Liver (tissue), 9 donors: Measurements from ENCODE around the gene NKD2. TPM values are rescaled to one million over a fixed set of nuclear protein-coding genes. Genes with fewer than 3 reads are reported as not detected.
A peak's percentile ranks its signal among the peaks of the same experiment; 100 is the strongest.

ENCODE experiments used
- DNase-seq: peaks from one replicate; pipeline ENCODE4 v3.0.0-alpha.2; 2017; ENCODE audit warnings: low spot score
- H3K27ac ChIP-seq, 2 donors: one replicate each; pipeline ENCODE4 v1.7.0; 2013; ENCODE audit warnings: inconsistent platforms in 2 of 2, low read length in 2 of 2, control low read depth in 1 of 2, low read depth in 1 of 2, mild to moderate bottlenecking in 1 of 2
- H3K27me3 ChIP-seq, 4 donors: one replicate each; pipeline versions ENCODE4 v1.6.1 to v1.7.0; 2013; ENCODE audit warnings: low read length in 3 of 4, inconsistent platforms in 1 of 4, mild to moderate bottlenecking in 1 of 4, moderate library complexity in 1 of 4; ENCODE audit not compliant: control insufficient read depth in 4 of 4, insufficient read depth in 4 of 4
- H3K36me3 ChIP-seq, 4 donors: one replicate each; pipeline versions ENCODE4 v1.6.1 to v1.7.0; 2013; ENCODE audit warnings: low read length in 3 of 4, mild to moderate bottlenecking in 3 of 4, low read depth in 1 of 4, moderate library complexity in 1 of 4; ENCODE audit not compliant: control insufficient read depth in 4 of 4, insufficient read depth in 3 of 4
- H3K4me1 ChIP-seq, 4 donors: one replicate each; pipeline versions ENCODE4 v1.6.1 to v1.7.0; 2013; ENCODE audit warnings: low read length in 3 of 4, mild to moderate bottlenecking in 3 of 4, moderate library complexity in 1 of 4; ENCODE audit not compliant: control insufficient read depth in 4 of 4, insufficient read depth in 4 of 4
- H3K4me3 ChIP-seq, 3 donors: one replicate each; pipeline versions ENCODE4 v1.6.1 to v1.7.0; 2013; ENCODE audit warnings: low read length in 3 of 3, control low read depth in 1 of 3, low read depth in 1 of 3, mild to moderate bottlenecking in 1 of 3
- H3K9ac ChIP-seq, 2 donors: one replicate each; pipeline ENCODE4 v1.7.0; 2013; ENCODE audit warnings: low read length in 2 of 2, mild to moderate bottlenecking in 2 of 2, moderate library complexity in 2 of 2, control low read depth in 1 of 2, low read depth in 1 of 2
- H3K9me3 ChIP-seq, 4 donors: one replicate each; pipeline versions ENCODE4 v1.6.1 to v1.7.0; 2013; ENCODE audit warnings: low read length in 3 of 4; ENCODE audit not compliant: control insufficient read depth in 4 of 4
- EGR1 ChIP-seq, 2 donors: IDR thresholded peaks; 2 replicates each; pipeline ENCODE4 v1.6.1; 2016 to 2018; ENCODE audit warnings: antibody characterized with exemption in 2 of 2, low read depth in 2 of 2
- FOXA1 ChIP-seq: IDR thresholded peaks from 2 replicates; pipeline ENCODE4 v1.6.1; 2016; ENCODE audit warnings: antibody characterized with exemption
- HNF4A ChIP-seq, 2 donors: conservative IDR thresholded peaks; 2 replicates each; pipeline ENCODE4 v1.6.1; 2016; ENCODE audit warnings: antibody characterized with exemption in 2 of 2, mild to moderate bottlenecking in 2 of 2
- HNF4G ChIP-seq: IDR thresholded peaks from 2 replicates; pipeline ENCODE4 v1.6.1; 2016; ENCODE audit warnings: antibody characterized with exemption
- JUND ChIP-seq, 2 donors: IDR thresholded peaks; 2 replicates each; pipeline ENCODE4 v1.6.1; 2016; ENCODE audit warnings: antibody characterized with exemption in 2 of 2
- NR2F2 ChIP-seq: IDR thresholded peaks from 2 replicates; pipeline ENCODE4 v1.6.1; 2016; ENCODE audit warnings: antibody characterized with exemption
- RAD21 ChIP-seq, 2 donors: IDR thresholded peaks; 2 replicates each; pipeline ENCODE4 v1.6.1; 2016; ENCODE audit warnings: antibody characterized with exemption in 2 of 2, mild to moderate bottlenecking in 2 of 2
- SP1 ChIP-seq: IDR thresholded peaks from 2 replicates; pipeline ENCODE4 v1.6.1; 2018; ENCODE audit warnings: antibody characterized with exemption, mild to moderate bottlenecking
- TAF1 ChIP-seq: conservative IDR thresholded peaks from 2 replicates; pipeline ENCODE4 v1.6.1; 2016; ENCODE audit warnings: antibody characterized with exemption, mild to moderate bottlenecking
- WGBS: extraction: QIAGEN DNeasy Blood & Tissue Kit; methylation state at CpG from one replicate; pipeline ENCODE4 v1.1.7; 2013; 5-methylcytosine and 5-hydroxymethylcytosine counted together
- polyA plus RNA-seq, 2 donors: library from polyadenylated mRNA; stranded (reverse) in 1 of 2; unstranded in 1 of 2; fragments of 200-250 nt in 1 of 2; fragments of >200 nt in 1 of 2; fragmentation: Nextera tagmentation in 1 of 2; extraction: Ambion mirVana in 1 of 2; gene quantifications; one replicate each; pipeline versions ENCODE4 v1.2.1 to v1.2.3, GENCODE V29; 2013 to 2015
- total RNA-seq, 2 donors: library from RNA; depleted of rRNA; stranded (reverse); fragments of >200 nt; gene quantifications; one replicate each; pipeline ENCODE4 v1.2.3, GENCODE V29; 2014
- TF ChIP-seq, protein P1 (sequence below): IDR thresholded peaks from 2 replicates; pipeline ENCODE4 v1.6.1; 2016; ENCODE audit warnings: antibody characterized with exemption
- TF ChIP-seq, protein P2 (sequence below): IDR thresholded peaks from 2 replicates; pipeline ENCODE4 v1.6.1; 2016; ENCODE audit warnings: antibody characterized with exemption
- TF ChIP-seq, protein P3 (sequence below): fragments of 150-350 bp; IDR thresholded peaks from 2 replicates; pipeline ENCODE4 v1.5.1; 2017; ENCODE audit warnings: improper control_type of control experiment, low read depth, low read length; ENCODE audit not compliant: missing input control
- donor health status: healthy.
- donor health status: healthy.
- donor health status: healthy.
- donor health status: healthy.
- donor health status: healthy.

Gene NKD2
- total and polyA plus RNA-seq, 4 donors: 0.09 to 1.3 (median 0.42) TPM

DNA sequence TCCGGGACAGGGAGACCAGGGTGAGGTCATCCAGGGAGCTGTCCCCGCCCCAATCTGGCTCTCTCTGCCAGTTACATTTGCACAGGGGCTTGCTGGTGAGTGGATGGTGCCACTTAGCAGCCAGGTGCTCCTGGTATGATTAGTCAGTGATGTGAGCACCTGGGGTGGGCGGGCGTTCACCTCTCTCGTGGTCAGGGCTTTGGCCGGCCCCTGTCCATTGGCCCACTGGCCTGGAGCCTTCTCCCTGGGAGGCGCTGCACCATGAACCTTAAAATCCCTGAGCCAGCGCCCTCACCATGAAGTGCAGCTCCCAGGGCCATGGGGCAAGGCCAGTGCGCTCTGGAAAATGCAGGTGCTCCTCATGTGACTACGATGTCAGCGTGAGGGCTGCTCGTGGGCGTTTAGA lies 2.0 kb downstream of the NKD2 start:
- Histone ChIP-seq H3K4me1 (peaks cover 0 to 11% (median 3%) of the 10 kb centered on the region in 4 donors), H3K4me3 (no peak overlapping the region), H3K36me3 (no peaks in the 10 kb centered on the region), H3K9me3 (no peaks in the 10 kb centered on the region), H3K27ac (no peak overlapping the region), H3K27me3 (peaks cover 0 to 4% (median 1%) of the 10 kb centered on the region in 4 donors), H3K9ac (no peak overlapping the region)
- WGBS: 51% methylated on average over 13 of the region's 13 CpGs
- no peak for DNase-seq
- TF ChIP-seq RAD21 (IDR thresholded peaks at IDR 0.05): no peak
- no peak for TF ChIP-seq SP1
- TF ChIP-seq, protein P1, sequence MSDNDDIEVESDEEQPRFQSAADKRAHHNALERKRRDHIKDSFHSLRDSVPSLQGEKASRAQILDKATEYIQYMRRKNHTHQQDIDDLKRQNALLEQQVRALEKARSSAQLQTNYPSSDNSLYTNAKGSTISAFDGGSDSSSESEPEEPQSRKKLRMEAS: no peak
- TF ChIP-seq TAF1: no peak
- TF ChIP-seq, protein P2, sequence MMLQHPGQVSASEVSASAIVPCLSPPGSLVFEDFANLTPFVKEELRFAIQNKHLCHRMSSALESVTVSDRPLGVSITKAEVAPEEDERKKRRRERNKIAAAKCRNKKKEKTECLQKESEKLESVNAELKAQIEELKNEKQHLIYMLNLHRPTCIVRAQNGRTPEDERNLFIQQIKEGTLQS: no peak
- no peak for TF ChIP-seq HNF4G
- peak in 1 of 2 donors; percentile 24 for TF ChIP-seq HNF4A (conservative IDR thresholded peaks at IDR 0.05)
- no peak for TF ChIP-seq NR2F2
- no peak for TF ChIP-seq FOXA1

DNA sequence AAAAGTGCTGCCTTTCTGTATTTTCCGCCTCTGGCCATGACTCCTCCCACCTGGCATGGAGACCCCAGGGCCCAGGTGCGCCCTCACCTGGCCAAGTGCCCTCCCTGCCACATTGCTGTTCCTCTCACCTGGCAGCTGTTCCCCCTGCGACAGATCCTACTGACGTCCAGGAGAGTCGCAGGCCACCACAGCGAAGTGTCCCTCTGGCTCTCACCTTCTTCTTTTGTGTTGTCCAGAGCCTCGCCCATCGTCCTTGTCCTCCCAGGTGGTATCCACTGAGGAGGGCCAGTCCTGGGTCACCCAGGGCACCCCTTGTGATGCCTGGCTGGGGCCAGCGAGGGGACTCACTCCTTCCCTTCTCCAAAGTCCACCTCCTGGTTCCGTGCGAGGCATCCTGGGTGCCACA lies 2.6 kb downstream of the NKD2 start:
- H3K9ac ChIP-seq: no peak overlapping the region
- peaks cover 0 to 15% (median 5%) of the 10 kb centered on the region in 4 donors for H3K4me1 ChIP-seq
- no peaks in the 10 kb centered on the region for H3K36me3 ChIP-seq
- WGBS: 52% methylated on average over 11 of the region's 11 CpGs
- DNase-seq: no peak
- no peak overlapping the region for H3K4me3 ChIP-seq
- no peaks in the 10 kb centered on the region for H3K9me3 ChIP-seq
- H3K27me3 ChIP-seq: peaks cover 0 to 4% (median 1%) of the 10 kb centered on the region in 4 donors
- TF ChIP-seq, protein P3, sequence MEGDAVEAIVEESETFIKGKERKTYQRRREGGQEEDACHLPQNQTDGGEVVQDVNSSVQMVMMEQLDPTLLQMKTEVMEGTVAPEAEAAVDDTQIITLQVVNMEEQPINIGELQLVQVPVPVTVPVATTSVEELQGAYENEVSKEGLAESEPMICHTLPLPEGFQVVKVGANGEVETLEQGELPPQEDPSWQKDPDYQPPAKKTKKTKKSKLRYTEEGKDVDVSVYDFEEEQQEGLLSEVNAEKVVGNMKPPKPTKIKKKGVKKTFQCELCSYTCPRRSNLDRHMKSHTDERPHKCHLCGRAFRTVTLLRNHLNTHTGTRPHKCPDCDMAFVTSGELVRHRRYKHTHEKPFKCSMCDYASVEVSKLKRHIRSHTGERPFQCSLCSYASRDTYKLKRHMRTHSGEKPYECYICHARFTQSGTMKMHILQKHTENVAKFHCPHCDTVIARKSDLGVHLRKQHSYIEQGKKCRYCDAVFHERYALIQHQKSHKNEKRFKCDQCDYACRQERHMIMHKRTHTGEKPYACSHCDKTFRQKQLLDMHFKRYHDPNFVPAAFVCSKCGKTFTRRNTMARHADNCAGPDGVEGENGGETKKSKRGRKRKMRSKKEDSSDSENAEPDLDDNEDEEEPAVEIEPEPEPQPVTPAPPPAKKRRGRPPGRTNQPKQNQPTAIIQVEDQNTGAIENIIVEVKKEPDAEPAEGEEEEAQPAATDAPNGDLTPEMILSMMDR: peak; percentile 37
- peak in 1 of 2 donors; percentile 45 for TF ChIP-seq RAD21 (IDR thresholded peaks at IDR 0.05)
- TF ChIP-seq, protein P2: no peak
- H3K27ac ChIP-seq: no peak overlapping the region

DNA sequence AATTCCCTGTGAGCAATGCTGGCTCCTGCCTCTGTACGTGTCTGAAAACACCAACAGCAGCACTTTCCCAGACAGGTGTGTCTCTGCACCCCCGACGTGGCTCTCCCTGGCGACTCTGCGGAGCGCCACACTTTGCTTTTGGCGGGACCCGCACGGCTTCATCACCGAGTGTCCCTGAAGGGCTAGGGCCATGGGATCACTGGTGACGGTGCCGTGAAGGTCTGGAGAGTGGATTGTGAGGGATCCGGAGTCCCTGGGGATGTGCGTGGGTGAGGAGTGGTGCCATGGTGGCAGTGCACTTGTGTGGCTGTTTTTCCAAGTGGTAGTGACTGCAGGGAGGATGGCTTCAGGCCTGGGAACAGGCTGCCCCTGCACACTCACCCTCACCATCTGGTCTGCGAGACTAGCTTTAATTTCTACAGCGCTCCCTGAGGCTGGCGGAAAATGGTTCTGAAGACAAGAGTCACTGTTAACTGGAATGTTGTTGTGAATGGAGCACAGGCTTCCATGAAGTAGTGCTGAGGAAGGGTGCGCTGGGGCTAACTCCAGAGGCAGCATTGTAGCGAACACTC lies 3.2 kb downstream of the NKD2 start:
- Histone ChIP-seq H3K36me3 (no peaks in the 10 kb centered on the region), H3K4me1 (peaks cover 0 to 17% (median 8%) of the 10 kb centered on the region in 4 donors), H3K27me3 (peaks cover 0 to 4% (median 1%) of the 10 kb centered on the region in 4 donors), H3K4me3 (no peak overlapping the region), H3K9me3 (no peaks in the 10 kb centered on the region), H3K27ac (no peak overlapping the region), H3K9ac (no peak overlapping the region)
- WGBS: 84% methylated on average over 19 of the region's 19 CpGs
- TF ChIP-seq, protein P1: no peak
- no peak for TF ChIP-seq JUND (IDR thresholded peaks at IDR 0.05)
- no peak for TF ChIP-seq SP1
- TF ChIP-seq EGR1 (IDR thresholded peaks at IDR 0.05; ENCODE audit: low read depth in 2 of 2): no peak
- TF ChIP-seq, protein P2: no peak
- no peak for DNase-seq
